ENCODE data around the gene SLC1A2.

The SLC1A2 gene

GRCh38 chr11:35271031-35271430 is 148.3 kb downstream of the SLC1A2 start:
- no peak for DNase-seq (ENCODE audit: low spot score)

GRCh38 chr11:35270342-35270741 is 149.0 kb downstream of the SLC1A2 start:
- no peak for DNase-seq (ENCODE audit: low spot score)

GRCh38 chr11:35267504-35267903 is 151.9 kb downstream of the SLC1A2 start:
- peak; percentile 63 for DNase-seq (ENCODE audit: low spot score)

GRCh38 chr11:35265755-35266454 is 153.5 kb downstream of the SLC1A2 start:
- no peak for DNase-seq (ENCODE audit: low spot score)

DNA sequence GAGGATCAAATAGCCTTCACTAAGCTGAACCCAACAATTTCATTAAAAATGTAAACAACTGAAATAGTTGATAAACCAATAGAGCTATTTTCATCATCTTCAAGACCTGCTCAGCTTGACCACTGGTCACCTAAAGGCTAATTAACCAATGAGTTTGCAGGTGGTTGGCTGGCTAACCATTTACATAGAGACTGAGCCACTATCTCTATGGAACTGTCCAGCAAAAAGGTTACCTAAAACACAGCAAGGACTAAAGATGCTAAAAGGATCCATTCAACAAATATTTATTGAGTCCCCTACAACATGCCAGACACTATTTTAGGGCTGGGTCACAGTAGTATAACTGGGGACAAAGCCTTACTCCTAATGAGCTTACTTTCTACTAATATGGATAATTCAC is 156.6 kb downstream of the SLC1A2 start:
- no peak for DNase-seq (ENCODE audit: low spot score)

- DNase-seq (ENCODE audit: low spot score), result no peak
These were observed 157.3 kb downstream of the SLC1A2 start for GRCh38 chr11:35262056-35262455.

DNA sequence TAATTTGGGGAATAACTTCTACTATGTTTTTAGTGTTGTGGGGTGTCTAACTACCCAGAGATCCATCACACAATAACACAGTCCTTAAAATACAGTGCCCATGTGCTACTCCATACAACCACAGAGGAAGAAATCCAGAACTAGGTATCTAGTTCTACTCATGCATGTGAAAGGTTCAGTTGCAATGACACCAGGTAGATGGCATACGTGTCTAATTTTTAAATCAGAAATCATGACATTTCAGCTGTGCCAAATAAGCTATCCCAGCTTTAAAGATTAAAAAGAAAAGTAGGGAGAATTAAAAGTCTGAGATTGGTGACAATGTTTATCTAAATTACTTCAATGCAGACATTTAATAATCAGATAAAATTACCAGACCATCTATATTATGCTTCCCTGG is 158.2 kb downstream of the SLC1A2 start:
- no peak for DNase-seq (ENCODE audit: low spot score)

DNA sequence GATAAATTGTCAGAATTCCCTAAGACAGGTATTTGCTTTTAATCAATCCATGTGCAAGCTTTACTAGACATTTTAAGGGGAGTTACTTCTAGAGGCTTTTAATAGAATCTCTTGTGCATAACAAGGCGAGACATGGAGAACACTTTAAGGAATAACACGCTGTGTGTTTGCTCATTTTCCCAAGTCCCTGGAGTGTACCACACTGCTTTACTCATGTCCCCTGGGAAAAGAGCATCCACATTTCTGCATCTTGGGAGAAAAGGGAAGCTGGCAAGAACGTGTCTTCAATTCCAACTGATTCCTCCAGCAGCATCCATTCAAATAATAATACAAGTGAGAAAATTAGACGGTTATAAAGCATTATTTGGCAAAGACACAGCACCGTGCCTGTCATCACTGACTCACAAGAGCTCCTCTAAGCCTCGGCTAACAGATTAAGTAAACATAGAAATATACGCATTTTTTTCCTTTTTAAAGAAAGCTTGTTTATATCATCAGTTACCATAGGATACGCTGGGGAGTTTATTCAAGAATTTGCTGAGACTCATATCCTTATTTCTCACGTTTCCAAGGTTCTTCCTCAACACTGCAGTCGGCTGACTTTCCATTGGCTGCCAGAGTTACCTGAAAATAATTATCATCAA is 158.9 kb downstream of the SLC1A2 start:
- peak; percentile 69 for DNase-seq (ENCODE audit: low spot score)

- DNase-seq (ENCODE audit: low spot score), result no peak
These were observed 159.8 kb downstream of the SLC1A2 start for GRCh38 chr11:35259529-35259928.

- DNase-seq (ENCODE audit: low spot score), result no peak
These were observed 162.1 kb downstream of the SLC1A2 start for GRCh38 chr11:35257281-35257680.

DNA sequence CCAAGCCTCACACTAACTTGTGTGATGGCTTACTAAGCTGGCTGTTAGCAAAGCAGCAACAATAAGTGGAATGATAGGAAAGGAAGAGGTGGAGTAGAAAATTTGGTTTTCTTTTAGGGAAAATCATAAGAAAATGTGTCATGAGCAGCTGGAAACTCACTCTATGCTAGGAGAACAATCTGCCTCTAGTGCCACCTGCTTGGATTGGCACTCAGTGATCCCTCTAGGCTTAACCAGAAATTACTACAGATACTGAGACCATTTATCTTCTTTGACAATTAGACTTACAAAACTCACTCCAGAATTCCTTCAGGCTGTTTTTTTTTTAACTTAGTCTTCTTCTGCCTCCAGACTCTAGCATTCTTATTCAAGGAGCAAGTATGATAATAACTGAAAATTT is 163.1 kb downstream of the SLC1A2 start:
- DNase-seq (ENCODE audit: low spot score), result no peak

DNA sequence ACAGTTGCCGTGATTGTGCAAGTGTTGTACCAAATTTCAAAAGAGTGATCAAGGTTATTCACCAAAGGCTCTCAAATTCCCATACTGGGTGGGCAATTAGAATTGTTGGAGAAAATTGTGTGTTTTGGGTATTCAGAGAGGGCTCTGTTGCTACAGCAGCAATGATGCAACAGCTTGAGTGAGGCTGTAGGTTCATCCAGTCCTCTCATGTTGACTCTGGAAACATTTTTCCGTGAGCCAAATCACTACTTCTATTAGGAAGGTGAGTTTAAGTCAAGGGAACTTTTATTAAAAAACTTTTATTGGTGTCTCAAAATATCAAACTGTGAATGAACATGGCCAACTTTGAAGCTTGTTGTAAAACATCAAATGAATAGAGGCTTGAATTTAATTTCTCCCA is 163.8 kb downstream of the SLC1A2 start:
- no peak for DNase-seq (ENCODE audit: low spot score)

GRCh38 chr11:35253237-35253636 is 166.1 kb downstream of the SLC1A2 start:
- DNase-seq (ENCODE audit: low spot score), result no peak

GRCh38 chr11:35250621-35251020 is 168.7 kb downstream of the SLC1A2 start:
- DNase-seq (ENCODE audit: low spot score), result no peak

- DNase-seq (ENCODE audit: low spot score), result no peak
These were observed 169.2 kb downstream of the SLC1A2 start for GRCh38 chr11:35250192-35250591.

GRCh38 chr11:35248558-35249323 is 170.6 kb downstream of the SLC1A2 start:
- no peak for DNase-seq (ENCODE audit: low spot score)

DNA sequence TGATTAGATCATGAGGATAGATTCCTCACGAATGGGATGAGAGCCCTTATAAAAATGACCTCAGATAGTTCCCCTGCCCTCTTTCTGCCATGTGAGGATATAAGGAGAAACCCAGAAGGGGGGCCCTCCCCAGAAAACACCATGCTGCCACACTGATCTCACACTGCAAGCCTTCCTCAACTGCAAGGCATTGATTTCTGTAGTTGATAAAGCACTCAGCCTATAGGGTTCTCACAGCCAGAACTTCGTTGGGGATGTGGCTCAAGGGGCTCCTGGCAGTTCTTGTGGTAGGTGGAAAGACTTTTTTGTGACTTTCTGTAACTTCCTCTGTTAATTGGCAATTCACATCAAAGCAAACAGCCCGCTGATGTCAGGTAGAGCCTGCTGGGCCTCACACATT is 171.5 kb downstream of the SLC1A2 start:
- DNase-seq (ENCODE audit: low spot score), result no peak

DNA sequence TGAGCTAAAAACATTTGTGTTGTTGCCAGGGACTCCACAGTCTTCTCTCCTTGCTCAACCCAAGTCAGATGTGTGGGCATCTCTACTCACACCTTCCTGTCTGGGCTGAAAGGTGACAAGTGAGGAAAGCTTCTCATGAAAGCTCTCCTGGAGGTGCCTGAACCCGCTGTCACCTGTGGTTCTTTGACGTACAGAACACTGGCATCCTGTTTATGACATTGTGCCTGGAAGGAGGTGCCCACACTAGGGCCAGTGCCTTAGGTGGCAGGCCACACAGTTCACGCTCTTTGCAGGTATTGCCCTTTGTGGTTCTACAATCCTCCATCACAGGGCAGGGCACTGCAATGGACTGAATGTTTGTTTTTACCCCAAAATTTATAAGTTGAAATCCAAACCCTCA is 171.9 kb downstream of the SLC1A2 start:
- no peak for DNase-seq (ENCODE audit: low spot score)

DNA sequence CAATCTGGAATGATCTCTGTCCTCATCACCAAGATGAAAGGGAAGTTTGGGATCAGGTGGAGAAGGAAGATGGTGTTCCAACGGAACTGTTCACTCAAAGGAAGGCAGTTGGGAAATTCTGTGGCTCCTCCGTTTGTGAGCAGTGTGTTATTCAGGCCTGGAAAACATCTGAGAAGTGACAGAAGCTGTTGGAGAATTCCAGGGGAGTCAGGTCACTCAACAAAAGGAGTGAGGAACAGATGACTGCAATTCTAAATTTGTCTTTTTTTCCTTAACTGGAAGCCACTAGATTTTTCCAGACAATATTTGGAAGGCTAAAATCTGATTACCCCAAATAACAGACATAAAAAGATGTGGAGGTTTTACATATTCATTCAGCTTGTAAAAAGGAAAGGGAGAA is 172.6 kb downstream of the SLC1A2 start:
- peak; percentile 33 for DNase-seq (ENCODE audit: low spot score)

DNA sequence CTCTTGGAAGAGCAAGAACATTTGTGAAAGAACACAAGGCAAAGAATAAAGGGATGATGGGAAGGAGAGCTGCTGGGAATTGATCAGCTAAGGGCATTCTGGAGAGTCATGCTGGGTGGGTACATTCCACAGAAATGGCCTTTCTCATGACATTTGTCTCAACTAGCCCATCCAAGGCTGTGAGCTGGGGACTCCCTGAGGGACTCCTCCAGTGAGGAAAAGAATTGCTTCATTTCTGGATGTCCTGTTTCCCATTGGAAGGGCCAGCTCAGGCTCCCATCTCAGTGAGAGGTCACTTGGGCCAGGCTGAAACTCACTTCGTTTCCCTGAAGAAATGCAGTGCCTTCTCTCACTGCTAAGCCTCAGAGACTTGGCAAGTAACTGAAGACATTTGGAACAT is 173.6 kb downstream of the SLC1A2 start:
- no peak for DNase-seq (ENCODE audit: low spot score)

- DNase-seq (ENCODE audit: low spot score), result no peak
These were observed 174.3 kb downstream of the SLC1A2 start for GRCh38 chr11:35245056-35245455.

DNA sequence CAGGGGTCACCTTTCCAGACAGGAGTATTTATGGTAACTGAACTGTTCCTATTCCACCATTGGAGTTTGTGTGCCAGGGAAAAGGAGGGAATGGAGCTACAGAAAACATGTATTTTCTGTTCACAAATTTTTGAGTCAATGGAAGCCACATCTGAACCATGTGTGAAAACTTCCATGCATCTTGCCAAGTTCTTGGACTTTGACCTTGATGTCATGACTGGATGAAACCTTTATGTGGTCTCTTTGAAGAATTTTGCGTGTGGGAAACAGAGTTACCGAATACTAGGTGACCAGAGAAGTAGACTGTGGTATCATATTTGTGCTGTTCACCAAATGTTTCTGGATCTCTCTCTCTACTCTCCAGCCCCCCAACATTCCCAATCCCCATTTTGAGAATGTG is 175.6 kb downstream of the SLC1A2 start:
- no peak for DNase-seq (ENCODE audit: low spot score)
